MCF 10A (cell line): ENCODE data around the gene CYB5D1. TPM values are rescaled to one million over a fixed set of nuclear protein-coding genes. Genes with fewer than 3 reads are reported as not detected.

ENCODE experiments used
- BruUV-seq: library from RNA; stranded (reverse); fragments of 400-500 nt; replicated peaks from 2 replicates; lab custom pipeline; 2021; lab: Mats Ljungman, UMichigan
- CTCF ChIA-PET: fragments of 300-600 bp; sonication (Branson Sonifier 250); formaldehyde crosslinking; extraction: SDS; loops from one replicate; lab custom pipeline; 2021; ENCODE audit warnings: antibody characterized with exemption, inconsistent platforms; lab: Yijun Ruan, JAX
- POLR2A ChIA-PET: fragments of 300-600, 350-650 bp; sonication (Branson Sonifier 250); formaldehyde crosslinking; extraction: SDS; loops from one replicate; lab custom pipeline; 2020; ENCODE audit warnings: antibody characterized with exemption, inconsistent platforms; lab: Yijun Ruan, JAX
- DNase-seq: peaks from one replicate; pipeline ENCODE4 v3.0.0-alpha.2; 2018; ENCODE audit not compliant: unreplicated experiment
- H3K27ac Mint-ChIP-seq: one replicate; pipeline ENCODE4 v1.8.0; 2022; ENCODE audit warnings: mild to moderate bottlenecking, low read depth, mixed read lengths; ENCODE audit not compliant: unreplicated experiment
- H3K27me3 Mint-ChIP-seq: one replicate; pipeline ENCODE4 v1.8.0; 2022; ENCODE audit warnings: mixed read lengths; ENCODE audit not compliant: insufficient read depth, unreplicated experiment
- H3K36me3 Mint-ChIP-seq: one replicate; pipeline ENCODE4 v1.8.0; 2022; ENCODE audit warnings: mild to moderate bottlenecking, moderate library complexity, mixed read lengths; ENCODE audit not compliant: insufficient read depth, unreplicated experiment
- H3K4me1 Mint-ChIP-seq: one replicate; pipeline ENCODE4 v1.8.0; 2022; ENCODE audit warnings: mixed read lengths; ENCODE audit not compliant: insufficient read depth, unreplicated experiment
- H3K4me3 Mint-ChIP-seq: one replicate; pipeline ENCODE4 v1.8.0; 2022; ENCODE audit warnings: mild to moderate bottlenecking, moderate library complexity, mixed read lengths; ENCODE audit not compliant: unreplicated experiment
- H3K9me3 Mint-ChIP-seq: one replicate; pipeline ENCODE4 v1.8.0; 2022; ENCODE audit warnings: mixed read lengths; ENCODE audit not compliant: unreplicated experiment
- intact Hi-C: fragments of 100-400 bp; cut with micrococcal nuclease; formaldehyde crosslinking; loops from 2 replicates; pipeline ENCODE4 v1.14.1; 2022
- total RNA-seq: library from RNA; stranded (reverse); gene quantifications from 2 replicates; pipeline ENCODE4 v1.2.3, GENCODE V29; 2022
- TF ChIP-seq, protein P1 (sequence below): fragments of 200-600 bp; IDR thresholded peaks from one replicate; pipeline ENCODE4 v1.8.0; 2022; ENCODE audit warnings: antibody characterized with exemption, mild to moderate bottlenecking; ENCODE audit not compliant: unreplicated experiment

Gene CYB5D1
- total RNA-seq, 1 experiment from 2014 or later = 23.1 TPM

- peaks cover 17% of the 10 kb centered on the region for H3K27me3 Mint-ChIP-seq
- H3K36me3 Mint-ChIP-seq = no peaks in the 10 kb centered on the region
- no peak overlapping the region for H3K4me3 Mint-ChIP-seq
- ChIA-PET POLR2A (interaction anchor here (1.1 to 2.1 kb wide), 3 partner anchors 18 to 33 kb away, joined by 4 to 14 read pairs (median 6); partner anchors contain the start of gene NAA38), CTCF (interaction anchor here (0.6 to 4.2 kb wide), 16 partner anchors 8 to 217 kb away, joined by 3 to 27 read pairs (median 6); partner anchors contain the start of gene KDM6B)
- no peak overlapping the region for H3K27ac Mint-ChIP-seq
- no peaks in the 10 kb centered on the region for H3K9me3 Mint-ChIP-seq
- intact Hi-C loops = no loop called here
- TF ChIP-seq, protein P1, sequence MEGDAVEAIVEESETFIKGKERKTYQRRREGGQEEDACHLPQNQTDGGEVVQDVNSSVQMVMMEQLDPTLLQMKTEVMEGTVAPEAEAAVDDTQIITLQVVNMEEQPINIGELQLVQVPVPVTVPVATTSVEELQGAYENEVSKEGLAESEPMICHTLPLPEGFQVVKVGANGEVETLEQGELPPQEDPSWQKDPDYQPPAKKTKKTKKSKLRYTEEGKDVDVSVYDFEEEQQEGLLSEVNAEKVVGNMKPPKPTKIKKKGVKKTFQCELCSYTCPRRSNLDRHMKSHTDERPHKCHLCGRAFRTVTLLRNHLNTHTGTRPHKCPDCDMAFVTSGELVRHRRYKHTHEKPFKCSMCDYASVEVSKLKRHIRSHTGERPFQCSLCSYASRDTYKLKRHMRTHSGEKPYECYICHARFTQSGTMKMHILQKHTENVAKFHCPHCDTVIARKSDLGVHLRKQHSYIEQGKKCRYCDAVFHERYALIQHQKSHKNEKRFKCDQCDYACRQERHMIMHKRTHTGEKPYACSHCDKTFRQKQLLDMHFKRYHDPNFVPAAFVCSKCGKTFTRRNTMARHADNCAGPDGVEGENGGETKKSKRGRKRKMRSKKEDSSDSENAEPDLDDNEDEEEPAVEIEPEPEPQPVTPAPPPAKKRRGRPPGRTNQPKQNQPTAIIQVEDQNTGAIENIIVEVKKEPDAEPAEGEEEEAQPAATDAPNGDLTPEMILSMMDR = no peak
- DNase-seq = no peak
- peaks cover 22% of the 10 kb centered on the region for H3K4me1 Mint-ChIP-seq
- no TSS peak for BruUV-seq
Observed at GRCh38 chr17:7824021-7824924, 33.5 kb upstream of the CYB5D1 start.

DNA sequence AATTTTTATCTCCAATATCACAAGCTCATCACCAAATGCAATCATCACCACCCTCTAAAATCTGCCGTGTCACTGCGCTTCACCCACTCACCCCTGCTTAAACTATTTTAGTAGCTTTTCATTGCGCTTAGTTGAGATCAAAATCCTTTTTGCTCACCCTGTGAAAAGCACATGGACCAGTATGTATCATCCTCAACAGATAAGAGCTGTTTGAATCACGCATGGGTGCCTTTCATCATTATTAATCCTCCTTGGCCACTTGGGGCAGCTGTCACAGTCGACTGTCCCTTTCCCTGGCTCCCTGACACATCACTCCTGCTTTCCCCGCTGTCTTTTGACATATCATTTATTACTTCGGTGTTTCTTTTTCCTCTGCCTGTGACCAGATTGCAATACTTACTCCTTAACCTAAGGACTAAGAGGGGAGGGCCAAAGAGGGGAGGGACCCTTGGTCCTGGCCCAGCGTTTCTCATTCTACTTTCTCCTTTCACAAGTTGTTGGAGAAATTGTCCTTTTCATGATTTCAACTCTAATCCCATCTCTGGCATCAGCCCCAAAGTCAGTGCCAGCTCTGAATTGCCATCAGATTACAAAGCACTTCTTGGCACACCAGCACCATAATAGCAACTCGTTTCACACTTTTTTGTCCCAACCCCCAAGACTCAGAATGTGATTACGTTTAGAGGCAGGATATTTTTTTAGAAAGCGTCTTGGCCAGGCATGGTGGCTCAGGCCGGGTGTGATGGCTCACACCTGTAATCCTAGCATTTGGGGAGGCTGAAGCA is 32.4 kb upstream of the CYB5D1 start:
- no peaks in the 10 kb centered on the region for H3K9me3 Mint-ChIP-seq
- intact Hi-C loops = no loop called here
- DNase-seq = no peak
- H3K27me3 Mint-ChIP-seq = peaks cover 22% of the 10 kb centered on the region
- POLR2A ChIA-PET = interaction anchor here (0.7 to 2.1 kb wide), 10 partner anchors 9 to 271 kb away, joined by 3 to 14 read pairs (median 4); partner anchors contain the start of genes KDM6B and NAA38
- CTCF ChIA-PET = interaction anchor here (0.6 to 4.2 kb wide), 23 partner anchors 8 to 941 kb away, joined by 3 to 27 read pairs (median 5); partner anchors contain the start of gene KDM6B
- no peak overlapping the region for H3K4me3 Mint-ChIP-seq
- H3K4me1 Mint-ChIP-seq = peaks cover 22% of the 10 kb centered on the region
- H3K36me3 Mint-ChIP-seq = no peaks in the 10 kb centered on the region
- no peak overlapping the region for H3K27ac Mint-ChIP-seq
- no TSS peak for BruUV-seq
- TF ChIP-seq, protein P1 = no peak

DNA sequence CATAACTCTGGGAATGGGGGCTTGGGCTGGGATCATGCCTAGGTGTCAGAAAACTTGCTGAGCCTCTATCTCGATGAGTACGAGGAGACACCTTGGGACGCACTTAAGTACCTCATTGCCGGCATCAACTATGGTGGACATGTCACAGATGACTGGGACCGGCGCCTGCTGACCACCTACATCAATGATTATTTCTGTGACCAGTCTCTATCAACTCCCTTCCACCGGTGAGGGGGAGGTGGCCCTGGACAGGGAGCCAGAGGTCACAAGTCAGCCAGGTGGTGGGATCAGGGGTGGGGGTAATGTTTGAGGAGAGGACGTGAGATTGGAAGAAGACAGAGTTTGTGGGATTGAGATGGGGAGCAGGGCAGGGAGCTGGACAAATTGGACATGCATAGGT is 27.2 kb upstream of the CYB5D1 start:
- ChIA-PET POLR2A (no interaction called here), CTCF (interaction anchor here (0.6 to 4.3 kb wide), 4 partner anchors 8 to 88 kb away, joined by 3 to 36 read pairs (median 7); no protein-coding TSS in a partner anchor)
- intact Hi-C loops = no loop called here
- Mint-ChIP-seq H3K36me3 (no peaks in the 10 kb centered on the region), H3K27me3 (peaks cover 10% of the 10 kb centered on the region), H3K27ac (no peak overlapping the region), H3K9me3 (no peaks in the 10 kb centered on the region), H3K4me1 (peaks cover 9% of the 10 kb centered on the region), H3K4me3 (no peak overlapping the region)
- BruUV-seq = no TSS peak
- TF ChIP-seq, protein P1 = no peak
- DNase-seq = no peak
